Esophagus squamous epithelium (tissue), 4 donors: Measurements from ENCODE around the gene ECSIT.

Source experiments
- CTCF ChIP-seq, 6 experiments: fragments of 450-650 bp in 4 of 6; fragments of 200-600 bp in 2 of 6; sonication (generic) in 2 of 6; IDR thresholded peaks; one replicate each; pipeline ENCODE4 v1.5.1; 2016 to 2019; ENCODE audit warnings: antibody characterized with exemption in 6 of 6, mild to moderate bottlenecking in 4 of 6, moderate library complexity in 4 of 6
- POLR2A ChIP-seq, 4 donors: fragments of 450-650 bp; IDR thresholded peaks; one replicate each; pipeline ENCODE4 v1.6.1; 2017; ENCODE audit warnings: antibody characterized with exemption in 4 of 4, mild to moderate bottlenecking in 4 of 4, moderate library complexity in 3 of 4

- TF ChIP-seq CTCF (IDR thresholded peaks at IDR 0.05) (no peak), POLR2A (IDR thresholded peaks at IDR 0.05) (no peak)
Measured at GRCh38 chr19:11566164-11566563, 37.2 kb upstream of the ECSIT start.
